Neuron (in vitro differentiated cells): Measurements from ENCODE around the gene ZNF318.
"Not testable (repeated sequence)": the region's sequence is repeated elsewhere in the genome, so short reads cannot be mapped to it uniquely, and the experiment has no call there.

Experiments
- H2AFZ ChIP-seq: one replicate; pipeline ENCODE4 v1.6.1; 2013; ENCODE audit warnings: low read depth, mild to moderate bottlenecking, inconsistent platforms, low read length, moderate library complexity
- H3K27me3 ChIP-seq: one replicate; pipeline ENCODE4 v1.6.1; 2013; ENCODE audit warnings: low read length; ENCODE audit not compliant: insufficient read depth
- H3K36me3 ChIP-seq: one replicate; pipeline ENCODE4 v1.6.1; 2013; ENCODE audit warnings: low read length; ENCODE audit not compliant: insufficient read depth
- H3K4me1 ChIP-seq: one replicate; pipeline ENCODE4 v1.6.1; 2013; ENCODE audit warnings: low read length; ENCODE audit not compliant: insufficient read depth
- H3K4me3 ChIP-seq: 2 replicates; pipeline ENCODE4 v1.5.1; 2013; ENCODE audit warnings: mild to moderate bottlenecking, low read length, moderate library complexity
- H3K9me3 ChIP-seq: one replicate; pipeline ENCODE4 v1.6.1; 2013; ENCODE audit warnings: low read length

Gene ZNF318

DNA sequence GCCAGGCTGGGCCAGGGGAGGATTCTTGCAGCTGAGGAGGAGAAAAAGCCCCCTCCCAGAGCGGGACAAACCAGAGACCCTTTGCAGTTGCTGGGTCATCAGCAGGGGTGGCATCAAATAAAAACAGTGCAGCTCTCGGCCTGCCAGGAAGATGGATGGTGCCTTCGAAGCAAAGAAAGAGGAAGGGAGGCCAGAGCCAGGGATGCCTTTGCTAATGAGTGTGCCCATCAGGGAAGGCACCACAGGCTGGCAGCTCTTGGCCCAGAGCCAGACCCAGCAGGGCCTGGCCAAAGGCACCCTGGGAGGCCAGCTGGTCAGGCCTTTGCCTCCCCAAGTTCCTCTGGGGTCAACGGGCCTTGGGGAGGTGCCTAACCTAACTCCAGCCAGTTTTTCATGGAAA, 26.3 kb upstream of the ZNF318 start:
- Histone ChIP-seq H3K9me3 (no peaks in the 10 kb centered on the region), H3K36me3 (no peaks in the 10 kb centered on the region), H3K27me3 (peaks cover 6% of the 10 kb centered on the region), H3K4me1 (peaks cover 7% of the 10 kb centered on the region), H2AFZ (no peak overlapping the region), H3K4me3 (no peak overlapping the region)

DNA sequence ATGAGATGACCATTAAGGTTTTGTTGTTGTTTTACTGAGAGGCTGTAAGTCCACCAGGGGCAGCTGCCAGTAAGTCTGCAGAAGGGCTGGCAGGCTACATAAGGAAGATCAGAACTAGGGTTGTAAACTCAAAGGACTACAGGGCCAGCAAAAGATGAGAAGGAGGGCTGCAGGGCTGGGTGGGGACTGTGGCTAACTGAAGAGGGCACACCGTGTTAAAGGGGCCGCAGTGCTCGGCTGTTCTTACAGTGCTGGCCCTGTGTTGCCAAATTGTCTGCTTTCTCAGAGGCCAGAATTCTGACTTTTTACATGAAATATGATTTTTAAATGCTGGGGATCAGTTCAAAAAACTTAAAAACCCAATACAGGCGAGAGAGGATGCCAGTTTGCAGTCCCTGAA, 25.5 kb upstream of the ZNF318 start:
- peaks cover 7% of the 10 kb centered on the region for H3K4me1 ChIP-seq
- no peaks in the 10 kb centered on the region for H3K9me3 ChIP-seq
- H2AFZ ChIP-seq, result no peak overlapping the region
- no peaks in the 10 kb centered on the region for H3K36me3 ChIP-seq
- H3K27me3 ChIP-seq, result peaks cover 3% of the 10 kb centered on the region
- H3K4me3 ChIP-seq, result no peak overlapping the region

DNA sequence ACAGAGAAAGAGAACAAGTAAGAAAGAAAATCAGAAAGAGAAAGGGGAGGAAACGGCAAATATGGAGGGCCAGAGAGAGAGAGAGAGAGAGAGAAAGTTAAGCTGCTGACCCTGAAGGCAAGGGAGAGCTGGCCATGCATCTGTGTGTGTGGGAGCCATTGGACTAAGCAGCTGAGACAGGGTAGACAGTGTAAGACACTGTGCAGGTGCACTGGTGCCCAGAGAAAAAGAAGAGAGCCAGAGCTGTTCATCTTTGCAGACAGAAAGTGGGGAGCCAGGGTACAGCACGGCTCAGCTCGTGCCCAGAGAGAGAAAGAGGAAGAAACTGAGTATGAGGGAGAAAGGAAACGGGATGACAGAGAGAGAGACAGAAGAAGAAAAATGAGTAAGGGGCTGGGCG, 24.2 kb upstream of the ZNF318 start:
- Histone ChIP-seq H3K4me1 (peaks cover 7% of the 10 kb centered on the region), H2AFZ (no peak overlapping the region), H3K27me3 (peaks cover 3% of the 10 kb centered on the region), H3K9me3 (no peaks in the 10 kb centered on the region), H3K4me3 (no peak overlapping the region), H3K36me3 (no peaks in the 10 kb centered on the region)

GRCh38 chr6:43393133-43393532, 23.7 kb upstream of the ZNF318 start:
- H3K4me3 ChIP-seq, H2AFZ ChIP-seq, H3K36me3 ChIP-seq, H3K27me3 ChIP-seq, H3K9me3 ChIP-seq, H3K4me1 ChIP-seq: not testable (repeated sequence)

- peaks cover 3% of the 10 kb centered on the region for H3K27me3 ChIP-seq
- H3K36me3 ChIP-seq, result no peaks in the 10 kb centered on the region
- H3K4me3 ChIP-seq, result no peak overlapping the region
- H2AFZ ChIP-seq, result no peak overlapping the region
- no peaks in the 10 kb centered on the region for H3K9me3 ChIP-seq
- peaks cover 7% of the 10 kb centered on the region for H3K4me1 ChIP-seq
Observed at GRCh38 chr6:43391440-43392031, 22.1 kb upstream of the ZNF318 start.

GRCh38 chr6:43390753-43391439, 21.4 kb upstream of the ZNF318 start:
- not testable (repeated sequence) for H3K36me3 ChIP-seq, H3K27me3 ChIP-seq, H3K4me1 ChIP-seq, H3K4me3 ChIP-seq, H3K9me3 ChIP-seq, H2AFZ ChIP-seq

GRCh38 chr6:43389730-43390295, 20.4 kb upstream of the ZNF318 start:
- Histone ChIP-seq H3K4me3 (no peak overlapping the region), H3K4me1 (peaks cover 7% of the 10 kb centered on the region), H3K36me3 (no peaks in the 10 kb centered on the region), H3K9me3 (no peaks in the 10 kb centered on the region), H3K27me3 (peaks cover under 1% of the 10 kb centered on the region), H2AFZ (no peak overlapping the region)

DNA sequence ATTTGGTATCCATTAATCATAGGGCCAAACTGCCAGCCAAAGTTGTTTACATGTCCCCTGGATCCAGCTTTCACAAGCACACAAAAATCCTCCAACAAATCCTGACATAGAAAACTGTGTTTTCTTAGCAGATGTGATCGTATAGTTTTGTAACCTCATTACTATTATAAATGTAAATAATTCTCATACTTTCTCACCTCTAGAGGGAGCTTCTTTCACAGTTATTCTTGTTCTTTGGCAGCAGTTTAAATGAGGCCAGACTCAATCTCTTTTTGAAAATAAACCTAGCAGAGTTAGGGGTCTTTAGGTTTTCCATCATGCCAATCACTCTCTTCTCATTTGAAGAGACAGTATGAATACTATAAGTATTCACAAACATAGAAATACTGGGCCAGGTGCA, 17.0 kb upstream of the ZNF318 start:
- H3K4me3 ChIP-seq, result no peak overlapping the region
- no peaks in the 10 kb centered on the region for H3K9me3 ChIP-seq
- peaks cover 3% of the 10 kb centered on the region for H3K4me1 ChIP-seq
- peaks cover 10% of the 10 kb centered on the region for H3K27me3 ChIP-seq
- no peak overlapping the region for H2AFZ ChIP-seq
- H3K36me3 ChIP-seq, result no peaks in the 10 kb centered on the region

DNA sequence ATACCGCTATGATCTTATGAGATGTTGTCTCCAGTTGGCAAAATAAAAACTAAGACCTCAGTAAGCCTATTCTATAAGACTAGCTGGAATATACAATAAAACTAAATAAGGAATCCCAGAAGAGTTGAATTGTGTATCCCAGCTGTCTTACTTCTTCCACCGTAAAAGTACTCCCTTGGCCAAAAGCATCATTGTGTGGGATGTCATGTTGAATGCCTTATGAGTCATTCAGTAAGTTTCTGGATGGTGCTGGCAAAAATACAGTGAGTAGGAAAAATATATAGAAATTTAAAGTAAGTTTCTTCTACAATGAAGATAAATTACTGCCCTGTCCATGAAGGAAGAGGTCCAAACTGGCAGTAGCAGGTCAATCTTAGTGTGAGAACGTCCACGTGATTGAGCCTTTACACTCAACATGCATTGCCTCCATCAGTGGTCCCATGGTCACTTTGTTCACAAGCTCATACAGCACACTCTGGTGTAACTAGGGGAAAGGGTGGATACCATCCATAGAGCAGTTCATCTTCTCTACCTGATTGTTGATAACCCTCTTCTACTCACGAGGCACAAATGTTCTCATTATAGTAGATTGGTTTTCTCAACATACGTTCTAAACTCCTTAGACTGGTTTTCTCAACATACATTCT, 13.7 kb upstream of the ZNF318 start:
- H3K27me3 ChIP-seq, result peaks cover 18% of the 10 kb centered on the region
- no peaks in the 10 kb centered on the region for H3K4me1 ChIP-seq
- H3K9me3 ChIP-seq, result no peaks in the 10 kb centered on the region
- H3K4me3 ChIP-seq, result no peak overlapping the region
- H2AFZ ChIP-seq, result no peak overlapping the region
- H3K36me3 ChIP-seq, result no peaks in the 10 kb centered on the region

GRCh38 chr6:43380858-43381257, 11.4 kb upstream of the ZNF318 start:
- not testable (repeated sequence) for H3K36me3 ChIP-seq, H3K4me3 ChIP-seq, H3K9me3 ChIP-seq, H3K4me1 ChIP-seq, H2AFZ ChIP-seq
- peaks cover 18% of the 10 kb centered on the region for H3K27me3 ChIP-seq

- Histone ChIP-seq H3K36me3 (no peaks in the 10 kb centered on the region), H2AFZ (no peak overlapping the region), H3K9me3 (no peaks in the 10 kb centered on the region), H3K4me1 (no peaks in the 10 kb centered on the region), H3K27me3 (peaks cover 14% of the 10 kb centered on the region), H3K4me3 (no peak overlapping the region)
Observed at GRCh38 chr6:43378631-43379030, 9.2 kb upstream of the ZNF318 start.

DNA sequence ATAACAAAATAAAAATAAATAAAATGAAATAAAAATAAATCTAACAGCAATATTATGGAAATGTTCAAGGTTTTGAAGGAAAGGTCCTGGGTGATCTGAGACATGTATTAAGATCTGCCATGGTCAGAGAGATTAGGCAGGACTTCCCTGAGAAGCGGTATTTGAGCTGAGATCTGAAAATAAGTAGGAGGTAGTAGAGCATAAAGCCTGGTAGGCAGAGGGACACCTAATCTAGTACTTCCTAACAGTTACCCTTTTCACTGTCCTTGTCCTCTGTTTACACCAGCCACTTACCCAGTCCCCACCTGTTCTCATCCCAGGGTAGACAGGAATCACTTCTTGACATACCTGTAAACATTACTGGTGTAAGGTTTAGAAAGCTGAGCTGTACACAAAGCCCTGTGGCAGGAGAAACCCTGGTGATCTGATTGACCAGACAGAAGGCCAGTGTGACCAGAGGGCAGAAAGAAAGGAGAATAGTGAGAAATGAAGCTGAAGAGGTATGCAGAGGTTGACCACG, 8.3 kb upstream of the ZNF318 start:
- H2AFZ ChIP-seq, result no peak overlapping the region
- peaks cover 14% of the 10 kb centered on the region for H3K27me3 ChIP-seq
- no peak overlapping the region for H3K4me3 ChIP-seq
- H3K4me1 ChIP-seq, result no peaks in the 10 kb centered on the region
- H3K36me3 ChIP-seq, result no peaks in the 10 kb centered on the region
- H3K9me3 ChIP-seq, result no peaks in the 10 kb centered on the region

- H3K36me3 ChIP-seq, result no peaks in the 10 kb centered on the region
- no peaks in the 10 kb centered on the region for H3K9me3 ChIP-seq
- H3K4me1 ChIP-seq, result no peaks in the 10 kb centered on the region
- H3K4me3 ChIP-seq, result no peak overlapping the region
- H3K27me3 ChIP-seq, result peaks cover 8% of the 10 kb centered on the region
- H2AFZ ChIP-seq, result no peak overlapping the region
Observed at GRCh38 chr6:43376551-43376981, 7.1 kb upstream of the ZNF318 start.
